ENCODE measurements around the gene TSPAN31.

The TSPAN31 gene

DNA sequence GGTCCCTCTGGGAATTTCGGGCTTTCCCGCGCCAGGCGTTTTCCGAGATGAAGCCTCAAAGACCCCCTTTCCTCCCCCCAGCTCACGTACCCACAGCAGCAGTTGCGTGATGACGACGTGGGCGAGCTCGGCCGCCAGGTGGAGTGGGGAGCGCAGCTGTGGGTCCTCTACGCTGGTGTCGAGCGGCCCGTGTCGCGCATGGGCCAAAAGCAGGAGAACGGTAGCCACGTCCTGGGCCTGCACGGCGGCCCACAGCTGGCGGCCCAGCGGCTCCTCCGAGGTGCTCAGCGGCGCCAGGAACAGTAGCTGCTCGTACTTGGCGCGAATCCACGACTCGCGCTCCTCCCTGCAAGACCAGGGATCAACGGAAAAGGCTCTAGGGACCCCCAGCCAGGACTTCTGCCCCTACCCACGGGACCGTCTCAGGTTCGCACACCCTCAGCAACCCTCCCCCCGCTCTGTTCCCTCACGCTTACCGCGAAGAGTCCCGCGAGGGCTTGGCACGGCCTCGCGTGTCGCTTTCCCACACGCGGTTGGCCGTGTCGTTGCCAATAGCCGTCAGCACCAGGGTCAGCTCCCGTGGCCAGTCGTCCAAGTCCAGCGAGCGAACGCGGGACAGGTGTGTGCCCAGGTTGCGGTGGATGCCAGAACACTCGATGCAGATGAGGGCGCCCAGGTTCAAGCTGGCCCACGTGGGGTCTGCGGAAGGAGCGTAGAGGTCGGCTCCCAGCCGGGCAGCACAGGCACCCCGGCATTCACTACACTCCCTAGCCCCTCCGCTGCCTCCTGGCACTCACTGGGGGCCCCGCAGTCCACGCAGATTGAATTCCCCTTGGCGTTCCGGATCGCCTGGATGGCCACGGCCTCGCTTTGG is 17.7 kb upstream of the TSPAN31 start:
- CTCF ChIA-PET: no interaction called here
- DNase-seq: no peak
- Mint-ChIP-seq H3K4me3 (no peak overlapping the region), H3K27ac (no peak overlapping the region), H3K4me1 (peaks cover 7% of the 10 kb centered on the region), H3K36me3 (peaks cover 52% of the 10 kb centered on the region), H3K9me3 (no peaks in the 10 kb centered on the region), H3K27me3 (no peaks in the 10 kb centered on the region)

DNA sequence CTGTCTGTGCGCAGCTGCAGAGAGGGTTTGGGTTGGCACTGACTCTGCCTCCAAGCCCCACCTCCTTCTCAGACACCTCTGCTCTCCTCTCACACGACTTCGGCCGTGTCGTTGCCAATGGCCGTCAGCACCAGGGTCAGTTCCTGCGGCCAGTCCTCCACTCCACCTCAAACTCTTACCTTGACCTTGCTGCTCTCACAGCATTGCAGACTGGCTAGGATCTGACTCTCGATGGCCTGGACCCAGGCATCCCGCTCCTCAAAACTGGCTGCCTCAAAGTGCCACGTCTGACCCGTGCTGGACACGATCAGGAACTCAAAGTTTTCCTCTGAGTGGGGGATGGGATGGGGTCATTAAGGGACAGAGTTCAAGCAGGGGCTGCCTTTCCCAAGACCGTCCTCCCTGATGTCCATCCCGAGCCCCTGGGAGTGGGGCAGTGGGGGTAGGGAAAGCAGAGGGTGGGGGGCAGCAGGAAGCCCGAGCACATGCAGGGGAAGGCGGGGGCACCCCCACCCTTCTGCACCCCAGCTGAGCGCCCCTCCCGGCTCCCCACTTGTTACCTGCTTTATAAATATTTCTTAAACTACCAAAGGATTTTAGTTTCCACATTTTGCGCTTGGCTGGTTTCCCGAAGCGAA is 17.0 kb upstream of the TSPAN31 start:
- no peak for DNase-seq
- Mint-ChIP-seq H3K27me3 (no peaks in the 10 kb centered on the region), H3K27ac (no peak overlapping the region), H3K9me3 (no peaks in the 10 kb centered on the region), H3K36me3 (peaks cover 58% of the 10 kb centered on the region), H3K4me3 (no peak overlapping the region), H3K4me1 (peaks cover 7% of the 10 kb centered on the region)
- CTCF ChIA-PET: no interaction called here

DNA sequence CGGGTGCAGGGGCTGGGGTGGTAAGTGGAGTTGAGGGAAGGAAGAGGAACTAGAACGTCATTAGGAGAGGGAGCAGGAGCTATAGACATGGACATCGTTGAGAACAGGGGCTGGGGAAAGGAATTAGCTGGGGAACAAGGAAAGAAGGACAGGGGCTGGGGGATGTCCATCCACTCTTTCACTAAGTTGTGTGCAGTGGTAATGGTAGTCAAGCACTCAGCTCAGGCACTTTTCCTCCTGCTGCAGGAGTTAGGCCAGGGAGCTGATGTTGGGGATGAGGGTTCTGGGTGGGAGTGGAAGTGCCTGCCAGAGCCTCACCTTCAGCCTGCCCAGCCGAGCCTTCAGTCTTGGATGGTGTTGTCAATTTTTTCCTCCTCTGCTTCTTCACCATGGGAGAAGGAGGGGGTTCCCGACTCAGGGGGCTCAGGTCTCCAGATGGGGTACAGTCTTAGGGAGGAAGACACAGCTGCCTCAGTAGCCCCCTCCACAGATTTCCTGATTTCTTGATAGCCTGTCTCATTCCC is 15.5 kb upstream of the TSPAN31 start:
- no peaks in the 10 kb centered on the region for H3K9me3 Mint-ChIP-seq
- H3K27ac Mint-ChIP-seq: no peak overlapping the region
- no peaks in the 10 kb centered on the region for H3K27me3 Mint-ChIP-seq
- no peak overlapping the region for H3K4me3 Mint-ChIP-seq
- H3K36me3 Mint-ChIP-seq: peaks cover 63% of the 10 kb centered on the region
- H3K4me1 Mint-ChIP-seq: peaks cover 7% of the 10 kb centered on the region
- no peak for DNase-seq
- CTCF ChIA-PET: no interaction called here

DNA sequence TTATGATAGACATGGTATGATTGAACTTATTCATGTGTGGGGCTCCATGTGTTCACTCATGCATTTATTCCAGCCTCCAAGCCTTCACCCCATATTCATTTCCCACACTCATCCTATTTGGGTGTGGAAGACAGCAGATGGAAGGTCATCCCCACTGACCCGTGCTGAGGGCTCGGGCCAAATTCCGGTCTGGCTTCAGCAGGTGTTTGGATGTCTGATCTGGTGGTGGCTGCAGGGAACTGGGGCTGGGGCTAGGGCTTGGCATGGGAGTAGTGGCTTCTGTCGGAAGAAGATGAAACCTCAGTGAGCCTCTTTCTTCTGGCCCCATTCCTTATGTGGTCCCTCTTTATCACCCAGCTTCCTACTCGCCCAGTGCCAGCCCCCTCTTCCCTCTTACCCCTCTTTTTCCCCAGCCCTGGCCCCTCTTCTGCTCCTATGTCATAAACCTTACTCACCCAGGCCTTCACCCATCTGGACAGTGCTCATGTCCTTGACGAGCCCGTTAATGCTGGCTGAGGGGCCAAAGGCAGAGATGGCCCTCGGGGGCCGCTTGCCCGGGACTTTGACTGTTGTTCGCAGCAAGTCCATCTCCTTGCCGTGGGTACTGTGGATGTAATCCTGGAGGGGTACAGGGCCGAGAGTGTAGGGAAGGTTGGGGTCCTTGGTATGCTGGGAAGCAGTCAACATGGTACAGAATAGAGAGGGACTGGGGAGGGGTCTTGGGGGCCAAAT is 14.3 kb upstream of the TSPAN31 start:
- peaks cover 4% of the 10 kb centered on the region for H3K4me1 Mint-ChIP-seq
- H3K27ac Mint-ChIP-seq: no peak overlapping the region
- H3K27me3 Mint-ChIP-seq: no peaks in the 10 kb centered on the region
- H3K36me3 Mint-ChIP-seq: peaks cover 64% of the 10 kb centered on the region
- no peak for DNase-seq
- no peaks in the 10 kb centered on the region for H3K9me3 Mint-ChIP-seq
- CTCF ChIA-PET: no interaction called here
- no peak overlapping the region for H3K4me3 Mint-ChIP-seq

DNA sequence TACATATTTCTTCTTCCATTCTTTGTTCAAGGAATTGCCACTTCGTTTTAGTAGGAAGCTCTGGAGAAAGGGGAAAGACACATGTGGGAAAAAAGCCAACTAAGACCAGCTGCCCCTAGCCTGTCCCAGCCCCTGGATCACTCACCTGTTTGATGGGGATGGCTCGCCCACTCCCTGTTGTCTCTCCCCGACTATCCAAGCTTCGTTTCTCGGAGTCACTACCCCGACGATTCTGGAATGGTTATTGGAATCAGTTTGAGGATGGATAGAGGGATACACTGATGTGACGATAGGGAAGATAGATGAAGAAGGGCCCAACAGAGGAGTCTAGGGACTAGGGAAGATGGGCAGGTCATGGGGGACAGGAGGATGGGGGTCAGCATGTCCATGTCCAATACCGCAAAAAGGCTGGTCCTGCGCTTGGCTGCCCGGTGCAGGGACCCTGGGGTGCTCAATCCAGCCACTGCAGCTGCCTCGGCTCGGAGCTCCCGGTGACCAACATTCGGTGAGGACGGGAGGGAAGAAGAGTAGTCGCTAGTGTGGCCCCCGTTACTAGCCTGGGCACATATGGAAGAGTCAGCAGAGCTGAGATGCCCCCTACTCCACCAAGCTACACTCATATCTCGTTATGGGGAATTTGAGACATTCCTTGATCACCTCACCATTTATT is 13.3 kb upstream of the TSPAN31 start:
- no peaks in the 10 kb centered on the region for H3K9me3 Mint-ChIP-seq
- CTCF ChIA-PET: interaction anchor here (0.8 to 1.1 kb wide), 2 partner anchors 10 to 35 kb away, joined by 3 read pairs; partner anchors contain the start of gene CYP27B1
- no peak overlapping the region for H3K4me3 Mint-ChIP-seq
- no peak overlapping the region for H3K27ac Mint-ChIP-seq
- DNase-seq: no peak
- H3K4me1 Mint-ChIP-seq: peaks cover 3% of the 10 kb centered on the region
- H3K27me3 Mint-ChIP-seq: no peaks in the 10 kb centered on the region
- peaks cover 66% of the 10 kb centered on the region for H3K36me3 Mint-ChIP-seq

DNA sequence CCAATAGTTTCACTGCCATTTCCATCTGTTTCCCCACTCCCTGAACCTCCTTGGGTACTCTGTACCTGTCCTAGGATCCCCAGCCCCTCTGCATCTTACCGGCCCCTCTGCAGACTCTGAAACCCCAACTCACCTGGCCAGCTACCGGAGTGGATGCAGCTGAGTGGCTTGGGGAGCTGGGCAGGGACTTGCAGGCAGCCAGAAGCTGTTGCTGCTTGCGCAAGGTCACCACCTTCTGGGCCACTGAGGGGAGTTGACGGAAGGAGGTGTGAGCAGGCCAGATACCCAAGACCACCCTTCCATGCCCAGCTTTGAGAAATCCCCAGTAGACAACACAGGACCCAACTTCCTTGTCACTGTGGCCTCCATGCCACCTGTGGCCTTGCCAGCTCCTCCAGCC is 12.6 kb upstream of the TSPAN31 start:
- no peaks in the 10 kb centered on the region for H3K9me3 Mint-ChIP-seq
- CTCF ChIA-PET: interaction anchor here (0.8 to 1.1 kb wide), 2 partner anchors 9 to 34 kb away, joined by 3 read pairs; partner anchors contain the start of gene CYP27B1
- no peak overlapping the region for H3K27ac Mint-ChIP-seq
- no peak for DNase-seq
- no peaks in the 10 kb centered on the region for H3K27me3 Mint-ChIP-seq
- peaks cover 67% of the 10 kb centered on the region for H3K36me3 Mint-ChIP-seq
- H3K4me3 Mint-ChIP-seq: no peak overlapping the region
- H3K4me1 Mint-ChIP-seq: peaks cover 6% of the 10 kb centered on the region

DNA sequence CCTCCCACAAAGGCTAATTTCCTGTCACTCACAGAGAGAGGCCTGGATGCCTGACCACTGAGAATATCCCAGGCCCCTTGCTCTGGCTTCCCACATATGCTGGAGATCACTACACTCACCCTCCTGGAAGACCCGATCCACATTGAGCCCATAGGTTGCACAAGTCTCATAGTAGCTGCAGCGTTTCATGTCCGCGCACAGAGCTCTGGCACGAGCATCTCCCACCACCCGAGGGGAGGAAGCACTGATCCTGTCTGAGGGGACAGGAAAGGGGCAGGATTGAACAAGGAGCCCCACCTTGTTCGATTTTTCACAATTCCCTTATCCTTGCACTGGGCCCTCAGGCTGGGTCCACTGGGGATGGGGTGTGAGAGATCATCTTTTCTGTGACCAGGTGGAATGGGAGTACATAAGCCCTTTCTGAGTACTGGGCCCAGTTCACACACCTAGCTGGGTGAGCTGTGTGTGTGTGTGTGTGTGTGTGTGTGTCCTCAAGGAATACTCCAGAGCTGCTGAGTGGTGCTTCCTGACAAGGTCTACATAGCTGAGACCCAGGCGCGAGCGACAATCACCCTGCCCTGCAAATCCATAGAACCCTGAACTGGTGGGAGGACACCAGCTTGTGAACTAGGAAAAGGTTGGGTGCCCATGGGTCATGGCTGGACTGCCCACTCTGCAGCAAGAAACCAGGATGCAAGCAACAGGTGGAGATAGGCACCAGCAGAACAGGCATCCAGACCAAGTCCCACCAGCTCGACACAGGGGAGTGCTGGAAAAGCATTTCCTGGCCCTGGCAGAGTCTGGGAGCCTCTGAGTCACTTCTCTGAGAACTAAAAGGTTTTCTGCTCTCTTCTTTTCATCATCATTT is 11.9 kb upstream of the TSPAN31 start:
- Mint-ChIP-seq H3K27me3 (no peaks in the 10 kb centered on the region), H3K36me3 (peaks cover 63% of the 10 kb centered on the region), H3K9me3 (no peaks in the 10 kb centered on the region), H3K4me1 (peaks cover 6% of the 10 kb centered on the region), H3K27ac (no peak overlapping the region), H3K4me3 (no peak overlapping the region)
- no peak for DNase-seq
- CTCF ChIA-PET: interaction anchor here (1.1 kb wide), 1 partner anchor 9 kb away, joined by 3 read pairs; no protein-coding TSS in a partner anchor

DNA sequence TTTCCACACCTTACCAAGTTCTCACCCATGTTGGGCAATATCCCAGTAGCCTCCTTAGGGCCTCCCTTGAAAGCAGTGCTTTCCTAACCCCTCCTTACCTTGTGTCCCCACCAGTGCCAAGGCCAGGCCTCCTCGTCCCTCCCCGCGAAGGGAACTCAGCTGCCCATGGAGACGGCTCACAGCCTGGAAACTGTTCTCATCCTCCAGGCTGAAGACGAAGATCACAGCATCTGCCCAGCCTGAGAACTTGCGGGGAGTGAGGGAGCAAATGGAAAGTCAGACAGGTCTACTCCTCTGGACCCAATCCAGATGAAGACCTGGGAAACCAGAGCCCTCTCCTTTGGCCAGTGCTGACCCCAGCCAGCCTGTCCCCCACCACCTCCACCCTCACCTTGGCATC is 10.9 kb upstream of the TSPAN31 start:
- no peak overlapping the region for H3K27ac Mint-ChIP-seq
- no peak for DNase-seq
- peaks cover 7% of the 10 kb centered on the region for H3K4me1 Mint-ChIP-seq
- CTCF ChIA-PET: no interaction called here
- H3K4me3 Mint-ChIP-seq: no peak overlapping the region
- H3K36me3 Mint-ChIP-seq: peaks cover 59% of the 10 kb centered on the region
- no peaks in the 10 kb centered on the region for H3K9me3 Mint-ChIP-seq
- no peaks in the 10 kb centered on the region for H3K27me3 Mint-ChIP-seq

DNA sequence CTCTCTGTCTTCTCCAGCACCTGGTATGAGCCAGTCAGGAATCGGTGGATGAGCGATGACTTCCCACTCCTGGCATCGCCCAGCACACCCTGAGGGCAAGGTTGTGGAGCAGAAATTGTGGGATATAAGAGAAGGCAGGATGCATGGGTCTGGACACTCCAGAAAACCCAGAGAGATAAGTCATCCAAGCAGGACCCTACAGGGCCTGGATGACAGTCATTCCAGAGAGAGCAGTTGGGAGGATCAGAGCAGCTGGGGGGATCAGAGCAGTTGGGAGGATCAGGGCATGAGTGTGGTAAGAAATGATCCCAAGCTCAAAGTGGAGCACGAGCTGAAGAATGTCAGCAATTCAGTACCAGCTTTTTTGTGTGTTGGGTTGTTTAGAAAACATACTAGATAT is 10.2 kb upstream of the TSPAN31 start:
- H3K4me1 Mint-ChIP-seq: peaks cover 14% of the 10 kb centered on the region
- no peak overlapping the region for H3K27ac Mint-ChIP-seq
- H3K36me3 Mint-ChIP-seq: peaks cover 61% of the 10 kb centered on the region
- H3K27me3 Mint-ChIP-seq: no peaks in the 10 kb centered on the region
- no peak for DNase-seq
- H3K4me3 Mint-ChIP-seq: no peak overlapping the region
- no peaks in the 10 kb centered on the region for H3K9me3 Mint-ChIP-seq
- CTCF ChIA-PET: interaction anchor here (1.1 kb wide), 1 partner anchor 32 kb away, joined by 3 read pairs; no protein-coding TSS in a partner anchor

DNA sequence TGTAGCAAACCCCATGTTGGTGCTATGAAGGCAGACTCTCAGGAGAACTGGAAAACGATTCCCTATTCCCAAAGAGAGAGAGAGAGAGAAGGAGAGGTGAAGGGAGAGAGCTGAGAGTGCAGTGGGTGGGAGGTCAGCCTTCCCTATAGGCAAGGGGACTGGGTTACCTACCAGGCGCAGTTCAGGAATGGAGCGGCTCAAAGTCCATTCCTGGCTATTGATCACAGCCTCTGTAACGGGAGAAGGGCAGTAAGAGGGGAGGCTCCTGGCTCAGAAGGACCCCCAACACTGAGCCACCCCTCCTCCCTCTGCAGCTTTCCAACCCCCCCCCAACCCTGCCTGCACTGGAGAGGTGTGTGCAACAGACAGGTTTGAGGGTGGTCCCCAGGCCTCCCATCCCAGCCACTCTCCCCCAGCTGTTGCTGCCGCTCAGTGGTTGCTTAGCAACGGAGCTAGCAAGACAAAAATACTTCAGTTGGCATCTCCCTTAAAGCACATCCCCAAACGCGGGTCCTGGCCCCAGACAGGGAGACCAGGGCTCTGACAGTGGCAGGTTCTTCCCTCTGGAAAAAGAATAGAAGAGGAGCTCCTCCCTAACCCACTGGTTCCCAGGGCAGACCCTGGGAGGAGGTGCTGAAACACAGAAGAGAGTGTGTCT is 9.5 kb upstream of the TSPAN31 start:
- CTCF ChIA-PET: interaction anchor here (1.1 kb wide), 1 partner anchor 32 kb away, joined by 3 read pairs; no protein-coding TSS in a partner anchor
- Mint-ChIP-seq H3K27ac (no peak overlapping the region), H3K27me3 (no peaks in the 10 kb centered on the region), H3K4me1 (peaks cover 20% of the 10 kb centered on the region), H3K9me3 (no peaks in the 10 kb centered on the region), H3K36me3 (peaks cover 56% of the 10 kb centered on the region), H3K4me3 (no peak overlapping the region)
- no peak for DNase-seq

DNA sequence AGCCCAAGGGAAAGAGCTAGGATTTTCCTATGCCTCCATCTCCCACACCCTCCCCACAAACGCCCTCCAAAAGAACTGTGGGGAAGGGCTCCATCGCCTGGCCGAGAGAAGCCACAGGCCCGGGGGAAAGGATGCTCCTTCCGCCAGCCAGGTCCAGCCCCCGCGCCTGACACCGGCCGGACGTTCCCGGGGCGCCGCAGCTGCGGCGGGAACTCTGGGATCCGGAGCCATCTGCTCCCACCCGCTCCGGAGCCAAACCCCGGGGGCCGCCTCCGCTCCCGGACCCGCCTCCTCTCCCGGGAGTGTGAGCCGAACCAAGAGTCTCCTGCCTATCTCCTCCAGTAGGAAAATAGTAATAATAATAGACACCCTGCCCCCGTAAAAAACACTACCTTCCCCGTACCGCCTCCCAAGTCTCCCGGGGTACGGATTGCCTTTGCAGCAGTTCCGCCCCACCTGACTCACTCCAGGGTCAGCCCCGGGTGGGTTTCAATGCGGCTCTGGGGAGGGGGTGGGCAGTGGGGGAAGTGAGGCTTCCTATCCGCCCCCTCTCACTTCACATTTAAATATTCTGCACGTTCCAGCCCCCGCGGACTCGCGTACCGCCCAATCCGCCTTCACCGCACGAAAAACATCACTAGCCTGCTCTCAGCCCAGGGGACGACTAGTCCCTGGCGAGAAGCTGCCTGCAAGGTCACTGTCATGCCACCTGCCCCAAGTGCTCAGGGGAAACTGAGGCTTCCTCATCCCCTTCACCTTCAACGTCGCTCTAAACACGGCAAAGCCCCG is 8.7 kb upstream of the TSPAN31 start:
- CTCF ChIA-PET: interaction anchor here (1.2 kb wide), 1 partner anchor 14 kb away, joined by 4 read pairs; no protein-coding TSS in a partner anchor
- H3K4me3 Mint-ChIP-seq: no peak overlapping the region
- peaks cover 27% of the 10 kb centered on the region for H3K4me1 Mint-ChIP-seq
- no peak for DNase-seq
- no peaks in the 10 kb centered on the region for H3K9me3 Mint-ChIP-seq
- H3K27ac Mint-ChIP-seq: no peak overlapping the region
- H3K27me3 Mint-ChIP-seq: no peaks in the 10 kb centered on the region
- peaks cover 49% of the 10 kb centered on the region for H3K36me3 Mint-ChIP-seq
